Neural cell (in vitro differentiated cells): ENCODE measurements around the gene POLN. TPM values are rescaled to one million over a fixed set of nuclear protein-coding genes. Genes with fewer than 3 reads are reported as not detected.

Experiments
- H2AFZ ChIP-seq: fragments of 200-600, 300-800 bp; sonication (generic), shearing (Covaris generic); 2 replicates; pipeline ENCODE4 v1.6.0; 2014; ENCODE audit warnings: low read depth, mild to moderate bottlenecking, antibody characterized with exemption, low read length, moderate library complexity
- H3F3A ChIP-seq: fragments of 200-600 bp; shearing (Covaris generic); 2 replicates; pipeline ENCODE4 v1.6.1; 2016; ENCODE audit warnings: mild to moderate bottlenecking, moderate library complexity, mixed read lengths, antibody characterized with exemption, low read length; ENCODE audit not compliant: insufficient read depth, poor library complexity, severe bottlenecking
- H3K27ac ChIP-seq: fragments of 200-600, 300-800 bp; sonication (generic), shearing (Covaris generic); 2 replicates; pipeline ENCODE4 v1.5.1; 2014; ENCODE audit warnings: mild to moderate bottlenecking, low read length, moderate library complexity
- H3K27me3 ChIP-seq: fragments of 300-800, 200-600 bp; sonication (generic), shearing (Covaris generic); 2 replicates; pipeline ENCODE4 v1.6.0; 2014; ENCODE audit warnings: mild to moderate bottlenecking, low read depth, low read length, moderate library complexity; ENCODE audit not compliant: insufficient read depth
- H3K36me3 ChIP-seq: fragments of 300-800, 200-600 bp; sonication (generic), shearing (Covaris generic); 2 replicates; pipeline ENCODE4 v1.5.1; 2014; ENCODE audit warnings: mild to moderate bottlenecking, antibody characterized with exemption, low read length, moderate library complexity; ENCODE audit not compliant: insufficient read depth
- H3K4me2 ChIP-seq: fragments of 300-800, 200-600 bp; sonication (generic), shearing (Covaris generic); 2 replicates; pipeline ENCODE4 v1.6.0; 2014; ENCODE audit warnings: mild to moderate bottlenecking, low read length
- H3K4me3 ChIP-seq: fragments of 300-800, 200-600 bp; sonication (generic), shearing (Covaris generic); 2 replicates; pipeline ENCODE4 v1.5.1; 2014; ENCODE audit warnings: mild to moderate bottlenecking, low read length, moderate library complexity
- H3K79me2 ChIP-seq: fragments of 200-600 bp; shearing (Covaris generic); replicated peaks from 2 replicates; pipeline ENCODE4 v1.6.0; 2014; ENCODE audit warnings: mild to moderate bottlenecking, low read length, moderate library complexity; ENCODE audit not compliant: insufficient read depth
- H3K9ac ChIP-seq: fragments of 300-800, 200-600 bp; sonication (generic), shearing (Covaris generic); 2 replicates; pipeline ENCODE4 v1.6.1; 2016; ENCODE audit warnings: mild to moderate bottlenecking, low read length, mixed read lengths
- H3K9me2 ChIP-seq: fragments of 200-600 bp; shearing (Covaris generic); 2 replicates; pipeline ENCODE4 v1.6.1; 2016; ENCODE audit warnings: mild to moderate bottlenecking, low read length, mixed read lengths; ENCODE audit not compliant: insufficient read depth
- H3K9me3 ChIP-seq: fragments of 200-600, 300-800 bp; sonication (generic), shearing (Covaris generic); 2 replicates; pipeline ENCODE4 v1.6.1; 2016; ENCODE audit warnings: mild to moderate bottlenecking, mixed run types, low read length, moderate library complexity, mixed read lengths
- H4K20me1 ChIP-seq: fragments of 200-600 bp; shearing (Covaris generic); 2 replicates; pipeline ENCODE4 v1.6.1; 2016; ENCODE audit warnings: mild to moderate bottlenecking, mixed run types; ENCODE audit not compliant: insufficient read depth
- EP300 ChIP-seq: fragments of 450-650 bp; conservative IDR thresholded peaks from 2 replicates; pipeline ENCODE4 v1.6.1; 2014; ENCODE audit warnings: antibody characterized with exemption, mild to moderate bottlenecking, moderate library complexity; ENCODE audit not compliant: poor library complexity, severe bottlenecking
- EZH2 ChIP-seq: fragments of 200-600, 300-800 bp; shearing (Covaris generic), sonication (generic); IDR thresholded peaks from 2 replicates; pipeline ENCODE4 v1.6.1; 2014; ENCODE audit warnings: antibody characterized with exemption, low read length, borderline replicate concordance, mild to moderate bottlenecking; ENCODE audit not compliant: insufficient read depth, poor library complexity, severe bottlenecking
- MXI1 ChIP-seq: fragments of 450-650 bp; conservative IDR thresholded peaks from 2 replicates; pipeline ENCODE4 v1.6.1; 2014; ENCODE audit warnings: antibody characterized with exemption, mild to moderate bottlenecking; ENCODE audit not compliant: poor library complexity, severe bottlenecking
- POLR2AphosphoS5 ChIP-seq: IDR thresholded peaks from 2 replicates; pipeline ENCODE4 v1.6.1; 2012
- RAD21 ChIP-seq: fragments of 450-650 bp; conservative IDR thresholded peaks from 2 replicates; pipeline ENCODE4 v1.6.1; 2014; ENCODE audit warnings: antibody characterized with exemption, mild to moderate bottlenecking, moderate library complexity
- REST ChIP-seq: IDR thresholded peaks from 2 replicates; pipeline ENCODE4 v1.6.1; 2012; ENCODE audit warnings: borderline replicate concordance
- SMC3 ChIP-seq: fragments of 450-650 bp; conservative IDR thresholded peaks from 2 replicates; pipeline ENCODE4 v1.6.1; 2014; ENCODE audit warnings: antibody characterized with exemption, mild to moderate bottlenecking, moderate library complexity; ENCODE audit not compliant: poor library complexity
- TAF1 ChIP-seq: IDR thresholded peaks from 2 replicates; pipeline ENCODE4 v1.6.1; 2012; ENCODE audit warnings: low read depth
- polyA plus RNA-seq: library from polyadenylated mRNA; depleted of rRNA; stranded (reverse); fragments of >200 nt; gene quantifications from 2 replicates; pipeline ENCODE4 v1.2.3, GENCODE V29; 2014
- TF ChIP-seq, protein P1 (sequence below): fragments of 450-650 bp; IDR thresholded peaks from 2 replicates; pipeline ENCODE4 v1.5.1; 2014; ENCODE audit warnings: antibody characterized with exemption, mild to moderate bottlenecking, moderate library complexity; ENCODE audit not compliant: poor library complexity, severe bottlenecking

Gene POLN
- polyA plus RNA-seq, 1 donor from 2014 or later, result 1.1 TPM

- H3K36me3 ChIP-seq, result no peaks in the 10 kb centered on the region
- H3K9ac ChIP-seq, result no peak overlapping the region
- H3K27ac ChIP-seq, result no peak overlapping the region
- no peak overlapping the region for H3K4me3 ChIP-seq
- H3K27me3 ChIP-seq, result no peaks in the 10 kb centered on the region
- no peak overlapping the region for H3K4me2 ChIP-seq
- no peaks in the 10 kb centered on the region for H3K9me3 ChIP-seq
- H3K79me2 ChIP-seq, result no peaks in the 10 kb centered on the region
- no peak overlapping the region for H2AFZ ChIP-seq
- TF ChIP-seq RAD21 (no peak), MXI1 (no peak), REST (no peak), SMC3 (no peak), POLR2AphosphoS5 (no peak), EP300 (no peak), EZH2 (no peak), TAF1 (no peak)
- TF ChIP-seq, protein P1, sequence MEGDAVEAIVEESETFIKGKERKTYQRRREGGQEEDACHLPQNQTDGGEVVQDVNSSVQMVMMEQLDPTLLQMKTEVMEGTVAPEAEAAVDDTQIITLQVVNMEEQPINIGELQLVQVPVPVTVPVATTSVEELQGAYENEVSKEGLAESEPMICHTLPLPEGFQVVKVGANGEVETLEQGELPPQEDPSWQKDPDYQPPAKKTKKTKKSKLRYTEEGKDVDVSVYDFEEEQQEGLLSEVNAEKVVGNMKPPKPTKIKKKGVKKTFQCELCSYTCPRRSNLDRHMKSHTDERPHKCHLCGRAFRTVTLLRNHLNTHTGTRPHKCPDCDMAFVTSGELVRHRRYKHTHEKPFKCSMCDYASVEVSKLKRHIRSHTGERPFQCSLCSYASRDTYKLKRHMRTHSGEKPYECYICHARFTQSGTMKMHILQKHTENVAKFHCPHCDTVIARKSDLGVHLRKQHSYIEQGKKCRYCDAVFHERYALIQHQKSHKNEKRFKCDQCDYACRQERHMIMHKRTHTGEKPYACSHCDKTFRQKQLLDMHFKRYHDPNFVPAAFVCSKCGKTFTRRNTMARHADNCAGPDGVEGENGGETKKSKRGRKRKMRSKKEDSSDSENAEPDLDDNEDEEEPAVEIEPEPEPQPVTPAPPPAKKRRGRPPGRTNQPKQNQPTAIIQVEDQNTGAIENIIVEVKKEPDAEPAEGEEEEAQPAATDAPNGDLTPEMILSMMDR, result no peak
- H3K9me2 ChIP-seq, result no peaks in the 10 kb centered on the region
- no peaks in the 10 kb centered on the region for H3F3A ChIP-seq
- no peaks in the 10 kb centered on the region for H4K20me1 ChIP-seq
Measured at GRCh38 chr4:2116687-2117400, 125.1 kb downstream of the POLN start.

DNA sequence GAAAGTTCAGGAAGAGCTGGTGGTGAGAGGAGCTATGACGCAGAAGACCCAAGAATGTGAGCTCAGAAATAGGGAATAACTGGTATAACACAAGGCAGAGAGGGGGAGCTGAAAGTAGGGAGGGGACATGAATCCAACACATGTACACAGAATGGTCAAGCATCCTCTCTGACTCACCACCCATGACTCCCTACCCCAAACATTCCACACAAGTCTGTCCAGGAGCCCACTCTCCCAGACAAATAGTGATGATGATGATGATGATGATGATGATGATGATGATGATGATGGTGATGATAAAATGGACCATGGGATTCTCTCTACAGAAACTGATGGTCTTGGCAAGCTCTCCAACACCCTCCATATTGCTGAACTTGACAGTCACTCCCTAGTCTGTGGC, 136.4 kb downstream of the POLN start:
- no peaks in the 10 kb centered on the region for H3K36me3 ChIP-seq
- H4K20me1 ChIP-seq, result no peaks in the 10 kb centered on the region
- H3K9me2 ChIP-seq, result no peaks in the 10 kb centered on the region
- no peak overlapping the region for H3K4me3 ChIP-seq
- H3K9ac ChIP-seq, result no peak overlapping the region
- no peaks in the 10 kb centered on the region for H3K27me3 ChIP-seq
- no peak overlapping the region for H3K4me2 ChIP-seq
- TF ChIP-seq POLR2AphosphoS5 (no peak), EP300 (no peak), MXI1 (no peak)
- H3K27ac ChIP-seq, result no peak overlapping the region
- no peaks in the 10 kb centered on the region for H3F3A ChIP-seq
- H3K9me3 ChIP-seq, result peaks cover 6% of the 10 kb centered on the region
- H3K79me2 ChIP-seq, result no peaks in the 10 kb centered on the region
- no peak overlapping the region for H2AFZ ChIP-seq
